CD4-positive, alpha-beta T cell treated with Interleukin-12 subunit alpha and Interleukin-12 subunit beta, for 1 hour (primary cell): ENCODE data around the gene SRCIN1.
"Not testable (repeated sequence)": the region's sequence is repeated elsewhere in the genome, so short reads cannot be mapped to it uniquely, and the experiment has no call there.

Experiments used
- DNase-seq: peaks from one replicate; pipeline ENCODE4 v3.0.0-alpha.2; 2020

Gene SRCIN1

DNA sequence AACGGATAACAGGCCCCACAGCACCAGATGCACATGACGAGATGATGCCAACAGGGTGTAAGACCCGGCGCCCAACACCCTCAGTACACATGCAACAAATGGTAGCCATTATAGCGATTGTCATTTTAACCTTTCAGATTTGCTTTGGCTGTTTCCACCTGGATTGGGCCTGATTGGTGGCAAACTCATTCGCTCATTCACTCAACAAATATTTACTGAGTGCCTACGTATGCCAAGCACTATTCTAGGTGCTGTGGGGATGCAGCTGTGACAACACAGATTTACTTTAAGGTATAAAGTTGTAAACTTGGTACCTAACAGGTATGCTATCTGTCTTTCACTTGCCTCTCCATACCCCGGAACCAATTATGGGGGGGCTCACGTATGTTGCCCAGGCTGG is 66.8 kb downstream of the SRCIN1 start:
- DNase-seq, result no peak

GRCh38 chr17:38536661-38537060 is 69.1 kb downstream of the SRCIN1 start:
- DNase-seq, result no peak

GRCh38 chr17:38535886-38536285 is 69.9 kb downstream of the SRCIN1 start:
- no peak for DNase-seq

- DNase-seq, result no peak
These were observed 71.3 kb downstream of the SRCIN1 start for GRCh38 chr17:38534498-38534885.

GRCh38 chr17:38533866-38534497 is 71.8 kb downstream of the SRCIN1 start:
- DNase-seq, result no peak

DNA sequence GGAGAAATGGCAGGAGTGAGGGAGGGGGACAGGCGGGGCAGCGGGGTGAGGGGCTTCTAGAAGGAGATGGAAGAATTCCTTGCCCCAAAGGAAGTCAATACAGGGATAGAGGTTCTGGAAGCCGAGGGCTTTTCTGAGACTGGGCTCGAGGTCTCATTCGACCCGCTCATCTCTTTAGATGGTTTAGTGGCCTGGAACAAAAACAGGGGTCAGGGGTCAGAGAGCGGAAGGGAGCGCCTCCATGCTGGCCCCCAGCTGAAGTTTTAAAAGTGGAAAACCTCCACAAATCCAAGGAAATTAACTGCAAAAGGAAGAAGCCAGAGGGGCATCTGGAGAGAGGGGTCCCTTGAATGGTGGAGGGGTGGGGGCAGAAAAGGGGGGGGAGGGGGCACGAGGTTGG is 72.5 kb downstream of the SRCIN1 start:
- DNase-seq, result no peak

- no peak for DNase-seq
These were observed 73.3 kb downstream of the SRCIN1 start for GRCh38 chr17:38532451-38532850.

- not testable (repeated sequence) for DNase-seq
These were observed 74.0 kb downstream of the SRCIN1 start for GRCh38 chr17:38531761-38532160.

GRCh38 chr17:38530856-38531255 is 74.9 kb downstream of the SRCIN1 start:
- not testable (repeated sequence) for DNase-seq

DNA sequence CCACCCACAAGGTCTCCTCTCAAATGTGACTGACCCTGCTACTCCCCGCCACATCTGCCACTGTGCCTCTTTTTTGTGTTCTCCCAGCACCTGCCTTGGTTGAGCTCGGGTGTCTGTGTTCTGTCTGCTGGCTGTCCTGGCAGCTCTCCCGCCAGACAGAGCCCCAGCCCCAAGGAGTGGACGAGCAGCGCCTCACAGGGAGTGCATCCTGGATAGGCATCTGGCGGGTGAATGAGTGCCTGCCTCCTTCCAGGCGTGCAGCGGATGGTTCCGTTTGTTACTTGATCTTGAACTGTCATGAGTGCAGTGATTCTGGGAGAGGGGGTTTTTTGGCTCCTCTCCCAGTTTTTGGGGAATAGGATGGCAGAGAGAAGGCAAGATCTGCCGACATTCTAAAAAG is 77.6 kb downstream of the SRCIN1 start:
- DNase-seq, result not testable (repeated sequence)

GRCh38 chr17:38526526-38526925 is 79.2 kb downstream of the SRCIN1 start:
- not testable (repeated sequence) for DNase-seq

GRCh38 chr17:38512473-38513058 is 93.2 kb downstream of the SRCIN1 start:
- no peak for DNase-seq

- DNase-seq, result no peak
These were observed 94.3 kb downstream of the SRCIN1 start for GRCh38 chr17:38511150-38512108.

DNA sequence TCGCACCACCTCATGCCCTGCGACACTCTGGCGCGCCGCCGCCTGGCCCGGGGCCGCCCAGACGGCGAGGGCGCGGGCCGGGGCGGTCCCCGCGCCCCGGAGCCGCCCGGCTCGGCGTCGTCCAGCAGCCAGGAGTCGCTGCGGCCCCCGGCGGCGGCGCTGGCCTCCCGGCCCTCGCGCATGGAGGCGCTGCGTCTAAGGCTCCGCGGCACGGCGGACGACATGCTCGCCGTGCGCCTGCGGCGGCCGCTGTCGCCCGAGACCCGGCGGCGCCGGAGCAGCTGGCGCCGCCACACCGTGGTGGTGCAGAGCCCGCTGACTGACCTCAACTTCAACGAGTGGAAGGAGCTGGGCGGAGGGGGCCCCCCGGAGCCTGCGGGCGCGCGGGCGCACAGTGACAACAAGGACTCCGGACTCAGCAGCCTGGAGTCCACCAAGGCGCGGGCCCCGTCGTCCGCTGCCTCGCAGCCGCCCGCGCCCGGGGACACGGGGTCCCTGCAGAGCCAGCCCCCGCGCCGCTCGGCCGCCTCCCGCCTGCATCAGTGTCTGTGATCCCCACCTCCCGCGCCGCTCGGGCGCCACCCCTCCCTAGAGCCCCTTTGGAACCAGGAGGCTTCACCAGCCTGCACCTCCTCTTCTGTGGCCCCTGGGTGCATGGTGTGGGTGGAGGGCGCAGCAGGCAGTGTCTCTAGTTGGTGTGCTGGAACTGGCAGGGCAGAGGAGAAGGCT is 95.2 kb downstream of the SRCIN1 start:
- no peak for DNase-seq

DNA sequence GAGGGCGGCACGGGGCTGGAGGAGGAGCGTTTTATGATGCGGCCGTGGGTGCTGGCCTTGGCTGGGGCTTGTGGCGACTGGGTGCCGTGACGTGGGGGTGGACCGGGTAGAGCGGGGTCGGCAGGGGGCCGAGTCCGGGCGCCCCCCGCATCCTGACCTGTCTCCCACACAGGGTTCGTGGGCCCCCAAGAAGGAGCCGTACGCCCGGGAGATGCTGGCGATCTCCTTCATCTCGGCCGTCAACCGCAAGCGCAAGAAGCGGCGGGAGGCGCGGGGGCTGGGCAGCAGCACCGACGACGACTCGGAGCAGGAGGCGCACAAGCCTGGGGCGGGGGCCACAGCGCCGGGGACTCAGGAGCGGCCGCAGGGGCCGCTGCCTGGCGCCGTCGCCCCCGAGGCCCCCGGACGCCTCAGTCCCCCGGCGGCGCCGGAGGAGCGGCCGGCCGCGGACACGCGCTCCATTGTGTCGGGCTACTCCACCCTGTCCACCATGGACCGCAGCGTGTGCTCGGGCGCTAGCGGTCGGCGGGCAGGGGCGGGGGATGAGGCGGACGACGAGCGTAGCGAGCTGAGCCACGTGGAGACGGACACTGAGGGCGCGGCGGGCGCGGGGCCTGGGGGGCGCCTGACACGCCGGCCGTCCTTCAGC is 95.9 kb downstream of the SRCIN1 start:
- DNase-seq, result no peak

GRCh38 chr17:38508954-38509771 is 96.6 kb downstream of the SRCIN1 start:
- DNase-seq, result peak; percentile 72

DNA sequence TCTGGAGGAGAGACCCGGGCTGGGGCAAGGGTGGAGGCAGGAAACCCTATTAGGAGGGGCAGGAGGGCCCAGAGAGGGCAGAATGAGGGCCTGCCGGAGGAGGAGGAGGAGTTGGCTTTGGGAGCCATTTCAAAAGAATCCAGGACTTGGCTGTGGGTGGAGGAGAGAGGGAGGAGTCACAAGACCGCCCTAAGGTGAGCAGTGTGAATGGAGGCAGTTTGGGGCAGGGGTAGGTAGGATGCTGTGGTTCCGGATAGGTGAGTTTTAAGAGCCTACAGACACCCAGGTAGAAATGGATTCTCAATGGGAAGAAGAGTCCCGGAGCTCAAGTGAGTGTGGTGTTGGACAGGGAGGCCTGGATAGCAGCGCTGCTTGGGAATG is 97.2 kb downstream of the SRCIN1 start:
- no peak for DNase-seq

- DNase-seq, result no peak
These were observed 97.7 kb downstream of the SRCIN1 start for GRCh38 chr17:38507921-38508569.

- DNase-seq, result no peak
These were observed 98.3 kb downstream of the SRCIN1 start for GRCh38 chr17:38507436-38507835.

GRCh38 chr17:38504216-38504615 is 101.5 kb downstream of the SRCIN1 start:
- no peak for DNase-seq

- not testable (repeated sequence) for DNase-seq
These were observed 102.4 kb downstream of the SRCIN1 start for GRCh38 chr17:38503286-38503913.
